Mucosa of rectum (tissue), 2 donors: ENCODE data around the gene DDOST.

Experiments used
- H3K27ac ChIP-seq, 2 donors: one replicate each; pipeline ENCODE4 v1.7.0; 2013; ENCODE audit warnings: inconsistent platforms in 2 of 2, low read depth in 2 of 2, low read length in 2 of 2
- H3K27me3 ChIP-seq, 2 donors: one replicate each; pipeline ENCODE4 v1.7.0; 2013; ENCODE audit warnings: low read length in 2 of 2; ENCODE audit not compliant: control insufficient read depth in 2 of 2, insufficient read depth in 2 of 2
- H3K36me3 ChIP-seq, 2 donors: one replicate each; pipeline ENCODE4 v1.7.0; 2013; ENCODE audit warnings: low read length in 2 of 2; ENCODE audit not compliant: control insufficient read depth in 2 of 2, insufficient read depth in 2 of 2
- H3K4me1 ChIP-seq, 2 donors: one replicate each; pipeline ENCODE4 v1.7.0; 2013; ENCODE audit warnings: low read length in 2 of 2, mild to moderate bottlenecking in 1 of 2; ENCODE audit not compliant: control insufficient read depth in 2 of 2, insufficient read depth in 2 of 2
- H3K4me3 ChIP-seq, 2 donors: one replicate each; pipeline ENCODE4 v1.7.0; 2013; ENCODE audit warnings: low read length in 2 of 2
- H3K9ac ChIP-seq, 2 donors: one replicate each; pipeline ENCODE4 v1.7.0; 2013; ENCODE audit warnings: low read length in 2 of 2, low read depth in 1 of 2, mild to moderate bottlenecking in 1 of 2
- H3K9me3 ChIP-seq, 2 donors: one replicate each; pipeline ENCODE4 v1.7.0; 2013; ENCODE audit warnings: low read length in 2 of 2; ENCODE audit not compliant: control insufficient read depth in 2 of 2
- donor health status: healthy.
- donor health status: Normal muscosa, but diverticular disease.

The DDOST gene

GRCh38 chr1:20626524-20626923 lies 34.6 kb downstream of the DDOST start:
- H3K4me1 ChIP-seq, result no peaks in the 10 kb centered on the region
- H3K36me3 ChIP-seq, result no peaks in the 10 kb centered on the region
- H3K27ac ChIP-seq, result no peak overlapping the region
- no peak overlapping the region for H3K9ac ChIP-seq
- no peaks in the 10 kb centered on the region for H3K27me3 ChIP-seq
- H3K4me3 ChIP-seq, result no peak overlapping the region
- no peaks in the 10 kb centered on the region for H3K9me3 ChIP-seq

GRCh38 chr1:20626098-20626427 lies 35.1 kb downstream of the DDOST start:
- Histone ChIP-seq H3K9ac (no peak overlapping the region), H3K4me3 (no peak overlapping the region), H3K4me1 (no peaks in the 10 kb centered on the region)

GRCh38 chr1:20625176-20626097 lies 35.7 kb downstream of the DDOST start:
- H3K9ac ChIP-seq, result no peak overlapping the region
- no peaks in the 10 kb centered on the region for H3K36me3 ChIP-seq
- H3K4me3 ChIP-seq, result no peak overlapping the region
- no peaks in the 10 kb centered on the region for H3K4me1 ChIP-seq
- no peaks in the 10 kb centered on the region for H3K27me3 ChIP-seq
- H3K9me3 ChIP-seq, result no peaks in the 10 kb centered on the region
- H3K27ac ChIP-seq, result no peak overlapping the region

More at GRCh38 chr1:20626098-20626427, 35.1 kb downstream of the DDOST start:
- Histone ChIP-seq H3K9me3 (no peaks in the 10 kb centered on the region), H3K27ac (no peak overlapping the region), H3K36me3 (no peaks in the 10 kb centered on the region), H3K27me3 (no peaks in the 10 kb centered on the region)

- H3K36me3 ChIP-seq, result no peaks in the 10 kb centered on the region
- no peak overlapping the region for H3K27ac ChIP-seq
- H3K4me3 ChIP-seq, result no peak overlapping the region
- H3K27me3 ChIP-seq, result no peaks in the 10 kb centered on the region
- no peaks in the 10 kb centered on the region for H3K9me3 ChIP-seq
- H3K9ac ChIP-seq, result no peak overlapping the region
- no peaks in the 10 kb centered on the region for H3K4me1 ChIP-seq
Measured at GRCh38 chr1:20624709-20625108, 36.5 kb downstream of the DDOST start.

- no peak overlapping the region for H3K4me3 ChIP-seq
- H3K9me3 ChIP-seq, result no peaks in the 10 kb centered on the region
- H3K27ac ChIP-seq, result no peak overlapping the region
- H3K36me3 ChIP-seq, result no peaks in the 10 kb centered on the region
- H3K4me1 ChIP-seq, result no peaks in the 10 kb centered on the region
- no peaks in the 10 kb centered on the region for H3K27me3 ChIP-seq
- no peak overlapping the region for H3K9ac ChIP-seq
Measured at GRCh38 chr1:20621012-20621411, 40.2 kb downstream of the DDOST start.

GRCh38 chr1:20619999-20620398 lies 41.2 kb downstream of the DDOST start:
- H3K9me3 ChIP-seq, result no peaks in the 10 kb centered on the region
- H3K27me3 ChIP-seq, result no peaks in the 10 kb centered on the region
- no peaks in the 10 kb centered on the region for H3K36me3 ChIP-seq
- no peak overlapping the region for H3K27ac ChIP-seq
- no peak overlapping the region for H3K4me3 ChIP-seq
- H3K4me1 ChIP-seq, result no peaks in the 10 kb centered on the region
- no peak overlapping the region for H3K9ac ChIP-seq

- Histone ChIP-seq H3K4me1 (peaks cover 0 to 12% of the 10 kb centered on the region in 2 donors), H3K36me3 (no peaks in the 10 kb centered on the region), H3K9ac (no peak overlapping the region), H3K27me3 (no peaks in the 10 kb centered on the region), H3K27ac (no peak overlapping the region), H3K9me3 (no peaks in the 10 kb centered on the region), H3K4me3 (no peak overlapping the region)
Measured at GRCh38 chr1:20618550-20618949, 42.6 kb downstream of the DDOST start.

GRCh38 chr1:20616847-20617487 lies 44.2 kb downstream of the DDOST start:
- Histone ChIP-seq H3K9ac (no peak overlapping the region), H3K4me3 (no peak overlapping the region), H3K27ac (no peak overlapping the region), H3K9me3 (no peaks in the 10 kb centered on the region), H3K36me3 (no peaks in the 10 kb centered on the region), H3K4me1 (peaks cover 0 to 18% of the 10 kb centered on the region in 2 donors), H3K27me3 (no peaks in the 10 kb centered on the region)

GRCh38 chr1:20615946-20616846 lies 45.0 kb downstream of the DDOST start:
- no peak overlapping the region for H3K4me3 ChIP-seq
- H3K27me3 ChIP-seq, result no peaks in the 10 kb centered on the region
- H3K27ac ChIP-seq, result no peak overlapping the region
- H3K4me1 ChIP-seq, result peaks cover 0 to 19% of the 10 kb centered on the region in 2 donors
- H3K9me3 ChIP-seq, result no peaks in the 10 kb centered on the region
- H3K36me3 ChIP-seq, result no peaks in the 10 kb centered on the region
- no peak overlapping the region for H3K9ac ChIP-seq
